LNCaP clone FGC (cell line): ENCODE measurements around the gene TNNI3K.

ENCODE experiments used
- DNase-seq: peaks from one replicate; pipeline ENCODE4 v3.0.0-alpha.2; 2011; ENCODE audit warnings: low read depth
- H3K4me3 ChIP-seq: 2 replicates; pipeline ENCODE4 v1.5.1; 2011; ENCODE audit warnings: mild to moderate bottlenecking, low read depth, low read length, control low read depth
- TF ChIP-seq, protein P1 (sequence below): IDR thresholded peaks from 2 replicates; pipeline ENCODE4 v1.5.1; 2012; ENCODE audit warnings: mild to moderate bottlenecking; ENCODE audit not compliant: control insufficient read depth, insufficient read depth; ENCODE audit errors: extremely low read depth

Gene TNNI3K

DNA sequence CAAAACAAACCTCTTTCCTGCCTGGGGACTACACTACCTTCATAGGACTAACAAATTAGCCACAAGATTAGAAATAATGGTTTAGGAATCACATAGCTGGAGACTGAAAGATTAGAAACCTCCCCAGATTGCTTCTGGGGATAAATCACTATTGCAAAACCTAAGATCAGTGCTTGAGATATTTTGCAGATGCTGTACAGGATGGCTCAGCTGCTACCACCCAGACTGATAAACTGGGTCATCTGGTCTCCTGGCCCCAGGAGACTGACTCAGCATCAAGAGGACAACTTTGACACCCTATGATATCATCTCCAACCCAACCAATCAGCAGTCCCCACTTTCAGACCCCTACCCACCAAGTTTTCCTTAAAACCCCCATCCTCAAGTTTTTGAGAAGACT, 140.2 kb downstream of the TNNI3K start:
- H3K4me3 ChIP-seq, result no peak overlapping the region
- no peak for DNase-seq
- TF ChIP-seq, protein P1, sequence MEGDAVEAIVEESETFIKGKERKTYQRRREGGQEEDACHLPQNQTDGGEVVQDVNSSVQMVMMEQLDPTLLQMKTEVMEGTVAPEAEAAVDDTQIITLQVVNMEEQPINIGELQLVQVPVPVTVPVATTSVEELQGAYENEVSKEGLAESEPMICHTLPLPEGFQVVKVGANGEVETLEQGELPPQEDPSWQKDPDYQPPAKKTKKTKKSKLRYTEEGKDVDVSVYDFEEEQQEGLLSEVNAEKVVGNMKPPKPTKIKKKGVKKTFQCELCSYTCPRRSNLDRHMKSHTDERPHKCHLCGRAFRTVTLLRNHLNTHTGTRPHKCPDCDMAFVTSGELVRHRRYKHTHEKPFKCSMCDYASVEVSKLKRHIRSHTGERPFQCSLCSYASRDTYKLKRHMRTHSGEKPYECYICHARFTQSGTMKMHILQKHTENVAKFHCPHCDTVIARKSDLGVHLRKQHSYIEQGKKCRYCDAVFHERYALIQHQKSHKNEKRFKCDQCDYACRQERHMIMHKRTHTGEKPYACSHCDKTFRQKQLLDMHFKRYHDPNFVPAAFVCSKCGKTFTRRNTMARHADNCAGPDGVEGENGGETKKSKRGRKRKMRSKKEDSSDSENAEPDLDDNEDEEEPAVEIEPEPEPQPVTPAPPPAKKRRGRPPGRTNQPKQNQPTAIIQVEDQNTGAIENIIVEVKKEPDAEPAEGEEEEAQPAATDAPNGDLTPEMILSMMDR, result no peak

DNA sequence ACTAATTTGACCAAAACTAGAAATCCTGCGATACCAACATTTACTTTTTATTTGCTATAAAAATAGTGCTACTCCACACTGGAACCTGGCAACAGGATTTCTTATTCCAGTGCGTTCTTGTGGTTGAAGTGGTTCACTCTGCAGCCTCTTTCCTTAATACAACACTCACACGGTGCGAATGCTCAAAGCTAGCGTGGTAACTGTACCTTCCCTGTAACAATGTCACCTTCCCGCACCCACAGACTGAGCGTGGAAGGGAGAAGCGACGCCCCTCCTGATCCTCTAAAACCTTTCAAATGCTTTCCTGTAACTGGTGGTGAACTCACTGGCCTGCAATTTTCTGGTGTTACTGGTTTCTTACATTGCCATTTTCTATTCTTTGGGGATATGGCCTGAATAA, 145.1 kb downstream of the TNNI3K start:
- DNase-seq, result no peak
- no peak overlapping the region for H3K4me3 ChIP-seq
- TF ChIP-seq, protein P1, result no peak

DNA sequence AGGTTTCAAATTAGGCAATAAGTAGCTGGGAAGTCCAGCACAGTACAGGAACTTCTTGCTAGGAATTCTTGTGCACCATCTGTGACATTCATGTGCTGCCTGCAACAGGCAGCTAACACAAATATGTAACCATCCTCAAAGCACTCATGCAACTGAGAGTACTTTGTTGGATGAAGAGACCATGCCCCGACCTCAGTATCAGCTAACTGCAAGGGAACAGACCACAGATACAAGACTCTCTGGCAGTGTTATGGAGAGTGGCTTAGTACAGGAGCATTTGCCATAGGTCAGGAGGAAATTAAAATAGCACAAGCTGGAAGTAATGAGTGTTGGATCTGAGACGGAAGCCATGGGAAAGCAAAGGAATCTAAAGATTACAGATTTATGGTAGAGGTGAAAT, 153.7 kb downstream of the TNNI3K start:
- TF ChIP-seq, protein P1, result no peak
- no peak for DNase-seq
- no peak overlapping the region for H3K4me3 ChIP-seq

DNA sequence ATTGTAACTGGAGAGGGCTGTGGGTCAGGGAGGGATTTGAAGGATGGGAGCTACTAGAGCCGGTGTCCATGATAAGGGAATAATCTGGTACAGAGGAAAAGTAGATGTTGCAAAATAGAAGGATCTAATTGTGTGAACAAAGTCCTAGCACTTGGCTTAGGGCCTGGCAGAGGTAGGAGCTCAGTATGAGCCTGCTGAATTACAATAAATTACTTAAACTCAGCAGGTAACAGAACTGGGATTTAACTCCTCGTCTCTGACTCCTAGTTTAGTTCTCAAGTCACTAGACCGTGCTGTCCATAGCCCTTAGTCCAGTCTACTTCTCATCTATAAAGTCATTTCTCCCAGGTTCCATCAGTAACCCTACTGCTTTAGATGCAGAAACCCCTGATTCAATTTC, 157.0 kb downstream of the TNNI3K start:
- TF ChIP-seq, protein P1, result no peak
- no peak for DNase-seq

DNA sequence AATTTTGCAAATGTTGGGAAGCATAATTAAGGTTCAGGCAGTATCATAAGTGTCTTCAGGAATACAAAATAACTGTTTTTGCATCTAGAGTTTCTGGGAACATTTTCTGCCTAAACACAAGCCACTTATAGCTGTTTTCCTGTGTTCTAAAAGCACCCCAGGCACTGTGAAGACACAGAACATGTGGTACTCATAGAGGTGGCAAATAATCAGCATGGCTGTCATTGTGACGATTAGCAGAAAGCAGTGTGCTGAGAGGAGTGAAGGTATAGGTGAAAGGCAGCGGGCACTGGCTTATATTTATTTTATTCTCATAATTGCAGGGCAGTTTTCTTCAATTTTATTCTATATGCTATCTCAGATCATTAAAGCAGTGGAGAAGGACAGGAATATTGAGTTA, 157.7 kb downstream of the TNNI3K start:
- TF ChIP-seq, protein P1, result no peak
- no peak for DNase-seq
- no peak overlapping the region for H3K4me3 ChIP-seq

More for the DNA sequence above, 157.0 kb downstream of the TNNI3K start:
- no peak overlapping the region for H3K4me3 ChIP-seq

DNA sequence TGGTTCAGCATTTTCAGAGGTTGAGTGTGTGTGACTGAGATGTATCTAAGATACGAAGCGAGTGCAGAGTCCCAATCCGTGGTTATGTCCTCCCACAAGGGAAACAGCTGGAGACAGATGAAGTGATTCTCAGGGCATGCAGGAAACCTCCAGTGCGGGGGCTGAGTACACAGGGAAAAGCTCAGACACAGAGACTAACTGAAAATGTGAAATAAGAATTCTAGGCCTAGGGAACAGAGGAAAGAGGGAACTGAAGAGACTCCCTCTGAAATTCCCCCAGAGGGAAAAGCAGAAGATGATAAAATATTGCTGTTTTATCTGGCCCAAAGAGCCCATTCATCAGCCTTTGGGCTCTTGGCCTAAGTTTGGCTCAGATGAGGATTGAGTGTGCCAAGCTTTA, 160.4 kb downstream of the TNNI3K start:
- DNase-seq, result no peak
- TF ChIP-seq, protein P1, result no peak
- H3K4me3 ChIP-seq, result no peak overlapping the region

DNA sequence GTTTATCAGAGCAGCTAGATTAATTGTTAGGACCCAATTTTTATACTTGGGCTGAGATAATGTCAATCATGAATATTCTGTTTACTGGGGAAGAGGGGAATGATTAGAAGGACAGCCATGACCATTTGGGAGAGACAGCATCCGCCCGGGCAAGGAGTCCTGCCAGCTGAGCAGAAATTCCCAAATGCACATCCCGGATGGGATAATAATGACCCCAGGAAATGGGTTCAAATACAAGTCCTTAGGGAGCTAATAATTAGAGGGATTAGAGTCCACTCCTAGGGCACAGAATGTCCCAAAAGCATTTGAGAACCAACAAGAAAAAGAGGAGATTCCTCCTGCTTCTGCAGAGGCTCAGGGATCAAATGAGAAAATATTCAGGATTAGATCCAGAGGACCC, 161.3 kb downstream of the TNNI3K start:
- TF ChIP-seq, protein P1, result no peak
- H3K4me3 ChIP-seq, result no peak overlapping the region
- no peak for DNase-seq
